ENCODE results near the gene PCBP3. TPM values are rescaled to one million over a fixed set of nuclear protein-coding genes. Genes with fewer than 3 reads are reported as not detected.

The PCBP3 gene
- total RNA-seq, 1 experiment from 2014 or later: not detected

DNA sequence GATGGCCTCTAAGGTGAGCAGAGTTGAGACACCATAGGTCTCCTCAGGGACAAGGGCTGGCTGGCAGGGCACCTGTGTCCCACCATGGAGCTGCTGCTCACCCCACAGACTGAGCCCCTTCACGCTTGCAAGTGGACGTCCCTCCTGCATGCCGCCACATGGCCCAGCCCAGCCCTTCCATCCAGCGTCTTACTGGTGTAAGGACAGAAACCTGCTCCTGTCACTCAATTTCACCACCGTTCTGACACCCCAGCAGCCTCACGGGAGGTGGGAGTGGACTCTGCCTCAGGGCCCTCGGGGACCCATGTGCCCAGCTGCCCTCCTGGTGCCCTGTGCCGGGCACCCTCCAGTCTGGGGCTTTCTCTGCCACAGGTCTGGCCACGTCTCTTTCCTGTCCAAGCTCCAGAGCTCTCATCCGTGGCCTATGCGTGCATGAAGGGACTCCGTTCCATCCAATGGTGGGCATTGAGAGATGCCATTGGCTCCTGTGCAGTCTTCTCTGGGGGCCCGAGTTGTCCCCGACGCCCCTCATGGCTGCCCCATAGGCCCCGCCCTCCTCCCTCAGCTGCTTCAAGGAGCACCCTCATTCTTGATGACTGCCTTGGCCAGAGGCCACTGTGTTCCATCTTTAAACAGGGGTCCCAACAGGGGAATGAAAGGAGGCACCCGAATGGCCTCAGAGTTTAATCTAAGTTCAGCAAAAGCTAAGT is 295.4 kb downstream of the PCBP3 start:
- Histone ChIP-seq H3K4me1 (ENCODE audit: control insufficient read depth, insufficient read depth, low read length) (no peaks in the 10 kb centered on the region), H3K27ac (ENCODE audit: low read length) (no peak overlapping the region), H3K36me3 (ENCODE audit: control insufficient read depth, insufficient read depth, low read length) (no peaks in the 10 kb centered on the region), H3K4me3 (ENCODE audit: low read depth in 2 of 2, low read length in 2 of 2) (no peak overlapping the region), H3K9me3 (ENCODE audit: control insufficient read depth, insufficient read depth, low read depth, low read length) (no peaks in the 10 kb centered on the region), H3K27me3 (ENCODE audit: control insufficient read depth, insufficient read depth, low read length) (no peaks in the 10 kb centered on the region)
- in situ Hi-C loops (cut with HindIII; ENCODE audit: low pct_unique_long_range_greater_than_20kb, low sequenced_read_pairs): no loop called here
- no TSS peak for BruUV-seq (replicated peaks)
- POLR2A ChIA-PET: no interaction called here
- DNase-seq (ENCODE audit: low read depth, low spot score) (no peak), ATAC-seq (no peak)
- CTCF ChIA-PET: no interaction called here
- intact Hi-C loops (cut with micrococcal nuclease; ENCODE audit: unreplicated experiment): no loop called here
- TF ChIP-seq, protein P1, sequence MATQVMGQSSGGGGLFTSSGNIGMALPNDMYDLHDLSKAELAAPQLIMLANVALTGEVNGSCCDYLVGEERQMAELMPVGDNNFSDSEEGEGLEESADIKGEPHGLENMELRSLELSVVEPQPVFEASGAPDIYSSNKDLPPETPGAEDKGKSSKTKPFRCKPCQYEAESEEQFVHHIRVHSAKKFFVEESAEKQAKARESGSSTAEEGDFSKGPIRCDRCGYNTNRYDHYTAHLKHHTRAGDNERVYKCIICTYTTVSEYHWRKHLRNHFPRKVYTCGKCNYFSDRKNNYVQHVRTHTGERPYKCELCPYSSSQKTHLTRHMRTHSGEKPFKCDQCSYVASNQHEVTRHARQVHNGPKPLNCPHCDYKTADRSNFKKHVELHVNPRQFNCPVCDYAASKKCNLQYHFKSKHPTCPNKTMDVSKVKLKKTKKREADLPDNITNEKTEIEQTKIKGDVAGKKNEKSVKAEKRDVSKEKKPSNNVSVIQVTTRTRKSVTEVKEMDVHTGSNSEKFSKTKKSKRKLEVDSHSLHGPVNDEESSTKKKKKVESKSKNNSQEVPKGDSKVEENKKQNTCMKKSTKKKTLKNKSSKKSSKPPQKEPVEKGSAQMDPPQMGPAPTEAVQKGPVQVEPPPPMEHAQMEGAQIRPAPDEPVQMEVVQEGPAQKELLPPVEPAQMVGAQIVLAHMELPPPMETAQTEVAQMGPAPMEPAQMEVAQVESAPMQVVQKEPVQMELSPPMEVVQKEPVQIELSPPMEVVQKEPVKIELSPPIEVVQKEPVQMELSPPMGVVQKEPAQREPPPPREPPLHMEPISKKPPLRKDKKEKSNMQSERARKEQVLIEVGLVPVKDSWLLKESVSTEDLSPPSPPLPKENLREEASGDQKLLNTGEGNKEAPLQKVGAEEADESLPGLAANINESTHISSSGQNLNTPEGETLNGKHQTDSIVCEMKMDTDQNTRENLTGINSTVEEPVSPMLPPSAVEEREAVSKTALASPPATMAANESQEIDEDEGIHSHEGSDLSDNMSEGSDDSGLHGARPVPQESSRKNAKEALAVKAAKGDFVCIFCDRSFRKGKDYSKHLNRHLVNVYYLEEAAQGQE (IDR thresholded peaks at IDR 0.05; ENCODE audit: insufficient read depth in 1 of 2, low read depth in 2 of 2, low read length in 1 of 2): no peak
- no peak for TF ChIP-seq SIN3A (IDR thresholded peaks at IDR 0.05; ENCODE audit: borderline replicate concordance, insufficient read depth, low read depth, low read length)
- TF ChIP-seq POLR2AphosphoS5 (IDR thresholded peaks at IDR 0.05; ENCODE audit: low read depth, low read length): no peak
- TF ChIP-seq, protein P2, sequence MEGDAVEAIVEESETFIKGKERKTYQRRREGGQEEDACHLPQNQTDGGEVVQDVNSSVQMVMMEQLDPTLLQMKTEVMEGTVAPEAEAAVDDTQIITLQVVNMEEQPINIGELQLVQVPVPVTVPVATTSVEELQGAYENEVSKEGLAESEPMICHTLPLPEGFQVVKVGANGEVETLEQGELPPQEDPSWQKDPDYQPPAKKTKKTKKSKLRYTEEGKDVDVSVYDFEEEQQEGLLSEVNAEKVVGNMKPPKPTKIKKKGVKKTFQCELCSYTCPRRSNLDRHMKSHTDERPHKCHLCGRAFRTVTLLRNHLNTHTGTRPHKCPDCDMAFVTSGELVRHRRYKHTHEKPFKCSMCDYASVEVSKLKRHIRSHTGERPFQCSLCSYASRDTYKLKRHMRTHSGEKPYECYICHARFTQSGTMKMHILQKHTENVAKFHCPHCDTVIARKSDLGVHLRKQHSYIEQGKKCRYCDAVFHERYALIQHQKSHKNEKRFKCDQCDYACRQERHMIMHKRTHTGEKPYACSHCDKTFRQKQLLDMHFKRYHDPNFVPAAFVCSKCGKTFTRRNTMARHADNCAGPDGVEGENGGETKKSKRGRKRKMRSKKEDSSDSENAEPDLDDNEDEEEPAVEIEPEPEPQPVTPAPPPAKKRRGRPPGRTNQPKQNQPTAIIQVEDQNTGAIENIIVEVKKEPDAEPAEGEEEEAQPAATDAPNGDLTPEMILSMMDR (IDR thresholded peaks at IDR 0.05): no peak
- no peak for TF ChIP-seq TCF7L2 (IDR thresholded peaks at IDR 0.05; ENCODE audit: low read depth, low read length)

DNA sequence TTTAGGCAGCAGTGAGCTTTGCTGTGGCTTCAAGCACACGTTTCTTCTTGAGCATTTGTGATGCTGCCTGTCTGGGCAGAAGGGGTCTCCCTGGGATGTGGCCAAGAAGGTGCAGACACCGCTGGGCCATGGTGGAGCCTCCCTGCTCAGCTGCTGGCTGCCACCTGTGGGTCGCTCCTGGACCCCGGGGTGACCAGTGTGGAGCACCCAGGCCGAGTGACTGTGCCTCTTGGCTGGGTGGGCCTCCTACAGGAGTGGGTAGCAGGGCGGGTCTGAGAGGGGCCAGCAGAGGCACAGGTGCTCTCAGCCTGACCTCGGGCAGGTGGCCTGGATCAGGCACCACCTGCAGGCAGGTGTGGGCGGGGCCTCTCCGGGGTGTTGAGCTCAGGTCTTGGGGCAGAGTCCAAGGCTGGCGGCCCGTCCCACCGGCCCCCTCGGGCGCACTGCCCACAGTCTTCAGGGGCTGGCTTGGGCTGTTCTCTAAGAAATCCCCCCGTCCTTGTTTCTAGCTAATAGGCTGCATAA is 296.1 kb downstream of the PCBP3 start:
- ChIA-PET CTCF (no interaction called here), POLR2A (no interaction called here)
- Histone ChIP-seq H3K4me1 (ENCODE audit: control insufficient read depth, insufficient read depth, low read length) (no peaks in the 10 kb centered on the region), H3K27ac (ENCODE audit: low read length) (no peak overlapping the region), H3K36me3 (ENCODE audit: control insufficient read depth, insufficient read depth, low read length) (no peaks in the 10 kb centered on the region), H3K9me3 (ENCODE audit: control insufficient read depth, insufficient read depth, low read depth, low read length) (no peaks in the 10 kb centered on the region), H3K4me3 (ENCODE audit: low read depth in 2 of 2, low read length in 2 of 2) (no peak overlapping the region), H3K27me3 (ENCODE audit: control insufficient read depth, insufficient read depth, low read length) (no peaks in the 10 kb centered on the region)
- intact Hi-C loops (cut with micrococcal nuclease; ENCODE audit: unreplicated experiment) (no loop called here), in situ Hi-C loops (cut with HindIII; ENCODE audit: low pct_unique_long_range_greater_than_20kb, low sequenced_read_pairs) (no loop called here)
- BruUV-seq (replicated peaks): no TSS peak
- TF ChIP-seq POLR2AphosphoS5 (IDR thresholded peaks at IDR 0.05; ENCODE audit: low read depth, low read length): no peak
- TF ChIP-seq, protein P2 (IDR thresholded peaks at IDR 0.05): no peak
- TF ChIP-seq, protein P1 (IDR thresholded peaks at IDR 0.05; ENCODE audit: insufficient read depth in 1 of 2, low read depth in 2 of 2, low read length in 1 of 2): no peak
- TF ChIP-seq TCF7L2 (IDR thresholded peaks at IDR 0.05; ENCODE audit: low read depth, low read length): no peak
- TF ChIP-seq SIN3A (IDR thresholded peaks at IDR 0.05; ENCODE audit: borderline replicate concordance, insufficient read depth, low read depth, low read length): no peak
- DNase-seq (ENCODE audit: low read depth, low spot score): no peak
- ATAC-seq: no peak

Measured in Panc1 (cell line).